GM18526 (cell line): ENCODE data around the gene ZC3H12D.

Experiments
- POLR2A ChIP-seq: IDR thresholded peaks from 3 replicates; pipeline ENCODE4 v1.6.1; 2011; ENCODE audit not compliant: insufficient read length; ENCODE audit errors: extremely low read depth

Gene ZC3H12D

GRCh38 chr6:149470948-149471347 lies 13.9 kb downstream of the ZC3H12D start:
- no peak for TF ChIP-seq POLR2A

- peak; percentile 3 for TF ChIP-seq POLR2A
Observed at GRCh38 chr6:149468179-149468578, 16.6 kb downstream of the ZC3H12D start.

GRCh38 chr6:149467265-149467664 lies 17.5 kb downstream of the ZC3H12D start:
- TF ChIP-seq POLR2A = no peak

- no peak for TF ChIP-seq POLR2A
Observed at GRCh38 chr6:149464411-149464810, 20.4 kb downstream of the ZC3H12D start.

- no peak for TF ChIP-seq POLR2A
Observed at GRCh38 chr6:149463781-149464180, 21.0 kb downstream of the ZC3H12D start.

- no peak for TF ChIP-seq POLR2A
Observed at GRCh38 chr6:149461670-149462069, 23.1 kb downstream of the ZC3H12D start.

- no peak for TF ChIP-seq POLR2A
Observed at GRCh38 chr6:149459761-149460160, 25.1 kb downstream of the ZC3H12D start.

- TF ChIP-seq POLR2A = no peak
Observed at GRCh38 chr6:149458806-149459205, 26.0 kb downstream of the ZC3H12D start.

- TF ChIP-seq POLR2A = no peak
Observed at GRCh38 chr6:149458196-149458595, 26.6 kb downstream of the ZC3H12D start.

GRCh38 chr6:149457316-149457884 lies 27.4 kb downstream of the ZC3H12D start:
- no peak for TF ChIP-seq POLR2A

GRCh38 chr6:149456311-149457021 lies 28.3 kb downstream of the ZC3H12D start:
- no peak for TF ChIP-seq POLR2A

- no peak for TF ChIP-seq POLR2A
Observed at GRCh38 chr6:149455031-149455732, 29.6 kb downstream of the ZC3H12D start.

GRCh38 chr6:149454346-149454848 lies 30.4 kb downstream of the ZC3H12D start:
- no peak for TF ChIP-seq POLR2A

- no peak for TF ChIP-seq POLR2A
Observed at GRCh38 chr6:149453597-149454345, 31.0 kb downstream of the ZC3H12D start.
